NCI-H1436 treated with DMSO at 0.1 percent for 48 hours (cell line): ENCODE results near the gene TMF1.

Experiments used
- DNase-seq: peaks from one replicate; lab custom pipeline; 2025; lab: John Stamatoyannopoulos, UW

Gene TMF1

GRCh38 chr3:68972358-68972979 lies 79.7 kb downstream of the TMF1 start:
- DNase-seq = no peak
